GM21737 (cell line): ENCODE measurements around the gene SPTB.

ENCODE experiments used
- ATAC-seq: cut with Tn5 transposase; IDR thresholded peaks from one replicate; pipeline ENCODE4 v1.9.1; 2021; ENCODE audit warnings: mild to moderate bottlenecking, moderate library complexity; ENCODE audit not compliant: unreplicated experiment

The SPTB gene

DNA sequence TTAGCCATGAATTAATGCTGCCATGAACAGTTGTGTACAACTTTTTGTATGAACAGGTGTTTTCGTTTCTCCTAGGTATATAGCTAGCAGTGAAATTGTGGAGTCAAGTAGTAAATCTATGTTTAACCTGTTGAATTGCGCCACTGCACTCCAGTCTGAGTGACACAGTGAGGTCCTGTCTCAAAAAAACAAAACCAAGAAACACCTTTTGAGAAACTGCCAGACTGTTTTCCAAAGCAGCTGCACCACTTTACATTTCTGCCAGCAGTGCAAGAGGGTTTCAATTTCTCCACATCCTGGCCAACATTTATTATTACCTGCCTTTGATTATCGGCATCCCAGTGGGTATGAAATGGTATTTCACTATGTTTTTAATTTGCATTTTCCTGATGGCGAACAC, 178.8 kb downstream of the SPTB start:
- no peak for ATAC-seq

DNA sequence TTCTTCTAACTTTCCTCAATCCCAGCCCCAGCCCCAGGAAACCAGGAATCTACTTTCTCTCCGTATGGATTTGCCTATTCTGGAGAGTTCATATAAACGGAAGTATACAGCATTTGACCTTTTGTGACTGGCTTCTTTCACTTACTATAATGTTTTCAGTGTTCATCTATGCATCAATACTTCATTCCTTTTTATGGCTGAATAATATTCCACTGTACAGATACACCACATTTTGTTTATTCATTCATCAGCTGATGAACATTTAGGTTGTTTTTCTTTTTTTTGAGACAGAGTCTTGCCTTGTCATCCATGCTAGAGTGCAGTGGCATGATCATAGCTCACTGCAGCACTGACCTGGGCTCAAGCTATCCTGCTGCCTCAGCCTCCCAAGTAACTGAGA, 179.4 kb downstream of the SPTB start:
- no peak for ATAC-seq

DNA sequence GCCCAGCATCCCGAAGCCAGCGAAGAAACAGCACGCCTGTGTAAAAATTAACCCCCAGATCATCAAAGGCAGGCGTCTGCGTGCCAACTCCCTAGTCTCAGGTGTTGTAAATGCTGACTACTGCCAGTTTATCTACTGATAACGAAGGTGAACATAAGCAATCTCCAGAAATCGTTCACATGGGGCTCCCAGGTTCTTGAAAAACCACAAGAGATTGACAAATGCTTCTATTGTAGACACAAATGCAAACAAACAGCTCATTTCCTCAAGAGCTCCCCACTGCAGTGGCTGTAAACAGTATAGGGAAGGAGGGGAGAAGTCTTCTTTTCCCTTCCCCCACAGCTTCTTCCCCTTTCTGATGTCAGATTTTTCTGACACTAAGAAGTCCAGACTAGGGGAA, 180.8 kb downstream of the SPTB start:
- ATAC-seq, result no peak

DNA sequence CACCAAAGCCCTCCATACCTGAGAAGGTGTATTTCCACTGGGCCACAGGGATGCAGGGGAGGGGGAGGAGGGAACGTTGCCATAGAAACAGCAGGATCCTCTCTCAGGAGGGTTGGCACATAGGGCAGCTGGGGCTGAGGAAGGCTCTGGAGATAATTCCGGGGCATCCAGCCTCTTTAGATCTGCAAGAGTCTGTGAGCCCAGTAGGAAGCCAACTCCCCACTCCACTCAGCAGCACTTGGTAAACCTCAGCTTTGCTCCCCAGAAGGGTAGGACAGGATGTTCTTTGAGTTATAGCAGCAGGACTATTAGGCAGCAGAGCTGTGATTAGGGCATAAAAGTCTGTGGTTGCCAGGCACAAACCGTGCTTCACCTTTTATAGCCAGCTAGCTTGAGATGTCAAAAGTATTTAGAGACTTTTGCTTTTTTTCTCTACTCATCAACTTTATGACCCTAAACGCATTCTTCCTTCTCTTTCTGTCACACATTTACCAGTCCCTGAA, 183.3 kb downstream of the SPTB start:
- no peak for ATAC-seq
